Neutrophil (primary cell): ENCODE data around the gene MRPS18C.

Source experiments
- H3K27ac ChIP-seq: fragments of 200-600 bp; sonication (generic); 2 replicates; pipeline ENCODE4 v1.5.1; 2016; ENCODE audit warnings: mild to moderate bottlenecking, moderate library complexity
- H3K27me3 ChIP-seq: fragments of 200-600 bp; sonication (generic); 2 replicates; pipeline ENCODE4 v1.6.0; 2016; ENCODE audit warnings: mild to moderate bottlenecking
- H3K36me3 ChIP-seq: fragments of 200-600 bp; sonication (generic); 2 replicates; pipeline ENCODE4 v1.5.1; 2017
- H3K4me1 ChIP-seq, 2 experiments: fragments of 200-600 bp in 1 of 2; sonication (generic) in 1 of 2; 1 replicate in 1 of 2; 2 replicates in 1 of 2; pipeline versions ENCODE4 v1.5.1 to v1.6.1; 2013 to 2016; ENCODE audit warnings: low read depth in 1 of 2, low read length in 1 of 2, mild to moderate bottlenecking in 1 of 2, moderate library complexity in 1 of 2; ENCODE audit not compliant: control insufficient read depth in 1 of 2, insufficient read depth in 1 of 2
- H3K4me3 ChIP-seq, 2 experiments: fragments of 200-600 bp in 1 of 2; sonication (generic) in 1 of 2; 1 replicate in 1 of 2; 2 replicates in 1 of 2; pipeline ENCODE4 v1.5.1; 2013 to 2016; ENCODE audit warnings: low read depth in 1 of 2, low read length in 1 of 2, mild to moderate bottlenecking in 1 of 2, moderate library complexity in 1 of 2
- H3K9me3 ChIP-seq: fragments of 200-600 bp; sonication (generic); 2 replicates; pipeline ENCODE4 v1.5.1; 2016
- TF ChIP-seq, protein P1 (sequence below): fragments of 200-600 bp; sonication (generic); IDR thresholded peaks from 2 replicates; pipeline ENCODE4 v1.5.1; 2016; ENCODE audit warnings: antibody characterized with exemption

The MRPS18C gene

DNA sequence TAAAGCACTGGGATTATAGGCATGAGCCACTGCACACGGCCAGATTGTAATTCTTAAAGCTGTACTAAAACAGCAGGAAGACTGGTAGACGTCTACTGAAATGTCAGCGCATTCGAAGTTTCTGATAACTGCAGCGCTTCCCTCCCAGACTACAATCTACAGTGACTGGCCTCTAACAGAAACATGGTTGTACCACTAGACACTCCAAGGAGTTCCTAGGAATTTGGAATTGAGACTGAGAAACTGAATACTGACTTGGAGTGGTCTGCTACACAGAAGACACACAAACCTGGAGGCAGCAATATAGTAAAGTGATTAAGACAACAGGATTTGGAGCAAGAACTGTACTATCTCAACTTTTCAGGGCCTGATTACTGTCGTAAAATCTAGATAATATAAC is 1.2 kb upstream of the MRPS18C start:
- peak overlapping the region; percentile 80 to 98 for H3K4me3 ChIP-seq
- peak overlapping the region; percentile 92 for H3K27ac ChIP-seq
- TF ChIP-seq, protein P1, sequence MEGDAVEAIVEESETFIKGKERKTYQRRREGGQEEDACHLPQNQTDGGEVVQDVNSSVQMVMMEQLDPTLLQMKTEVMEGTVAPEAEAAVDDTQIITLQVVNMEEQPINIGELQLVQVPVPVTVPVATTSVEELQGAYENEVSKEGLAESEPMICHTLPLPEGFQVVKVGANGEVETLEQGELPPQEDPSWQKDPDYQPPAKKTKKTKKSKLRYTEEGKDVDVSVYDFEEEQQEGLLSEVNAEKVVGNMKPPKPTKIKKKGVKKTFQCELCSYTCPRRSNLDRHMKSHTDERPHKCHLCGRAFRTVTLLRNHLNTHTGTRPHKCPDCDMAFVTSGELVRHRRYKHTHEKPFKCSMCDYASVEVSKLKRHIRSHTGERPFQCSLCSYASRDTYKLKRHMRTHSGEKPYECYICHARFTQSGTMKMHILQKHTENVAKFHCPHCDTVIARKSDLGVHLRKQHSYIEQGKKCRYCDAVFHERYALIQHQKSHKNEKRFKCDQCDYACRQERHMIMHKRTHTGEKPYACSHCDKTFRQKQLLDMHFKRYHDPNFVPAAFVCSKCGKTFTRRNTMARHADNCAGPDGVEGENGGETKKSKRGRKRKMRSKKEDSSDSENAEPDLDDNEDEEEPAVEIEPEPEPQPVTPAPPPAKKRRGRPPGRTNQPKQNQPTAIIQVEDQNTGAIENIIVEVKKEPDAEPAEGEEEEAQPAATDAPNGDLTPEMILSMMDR, result no peak
- H3K36me3 ChIP-seq, result peaks cover 13% of the 10 kb centered on the region
- no peaks in the 10 kb centered on the region for H3K27me3 ChIP-seq
- H3K9me3 ChIP-seq, result no peaks in the 10 kb centered on the region
- H3K4me1 ChIP-seq, result peaks cover 20 to 23% of the 10 kb centered on the region in 2 experiments

DNA sequence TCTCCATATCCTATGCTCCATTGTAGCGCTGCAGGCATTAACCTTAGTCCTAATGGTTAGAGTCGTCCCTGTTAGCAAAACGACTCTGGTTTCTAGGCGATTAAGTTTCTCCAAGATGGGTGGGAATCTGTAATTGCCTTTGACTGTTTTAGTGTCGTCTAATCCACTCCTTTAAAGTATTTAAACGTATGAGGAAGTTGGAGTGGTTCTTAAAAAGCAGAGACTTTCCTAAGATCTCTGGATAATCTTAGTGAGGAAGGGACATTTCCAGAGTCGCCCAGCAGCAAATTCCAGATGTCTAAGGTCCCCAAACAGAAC is 285 bp downstream of the MRPS18C start:
- TF ChIP-seq, protein P1, result no peak
- Histone ChIP-seq H3K36me3 (peaks cover 28% of the 10 kb centered on the region), H3K4me1 (peaks cover 20 to 23% of the 10 kb centered on the region in 2 experiments), H3K4me3 (peak overlapping the region; percentile 80 to 98), H3K9me3 (no peaks in the 10 kb centered on the region), H3K27ac (peak overlapping the region; percentile 92), H3K27me3 (no peaks in the 10 kb centered on the region)

DNA sequence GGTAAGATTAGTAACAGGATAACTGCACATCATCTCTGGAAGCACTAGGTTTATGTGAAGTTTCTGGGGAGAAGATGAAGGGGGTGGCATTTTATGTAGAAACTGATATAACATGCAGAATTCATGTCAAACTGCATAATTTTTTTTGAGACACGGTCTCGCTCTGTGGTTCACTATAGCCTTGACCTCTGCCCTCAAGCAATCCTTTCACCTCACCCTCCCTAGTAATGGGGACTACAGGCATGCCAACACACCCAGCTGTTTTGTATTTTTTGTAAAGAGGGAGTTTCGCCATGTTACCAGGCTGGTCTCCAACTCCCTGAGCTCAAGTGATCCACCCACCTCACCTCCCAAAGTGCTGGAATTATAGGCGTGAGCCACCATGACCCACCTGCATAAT is 17.6 kb downstream of the MRPS18C start:
- H3K36me3 ChIP-seq, result peaks cover 39% of the 10 kb centered on the region
- H3K9me3 ChIP-seq, result no peaks in the 10 kb centered on the region
- H3K4me3 ChIP-seq, result no peak overlapping the region
- TF ChIP-seq, protein P1, result no peak
- H3K27me3 ChIP-seq, result no peaks in the 10 kb centered on the region
- no peaks in the 10 kb centered on the region for H3K4me1 ChIP-seq
- H3K27ac ChIP-seq, result no peak overlapping the region

DNA sequence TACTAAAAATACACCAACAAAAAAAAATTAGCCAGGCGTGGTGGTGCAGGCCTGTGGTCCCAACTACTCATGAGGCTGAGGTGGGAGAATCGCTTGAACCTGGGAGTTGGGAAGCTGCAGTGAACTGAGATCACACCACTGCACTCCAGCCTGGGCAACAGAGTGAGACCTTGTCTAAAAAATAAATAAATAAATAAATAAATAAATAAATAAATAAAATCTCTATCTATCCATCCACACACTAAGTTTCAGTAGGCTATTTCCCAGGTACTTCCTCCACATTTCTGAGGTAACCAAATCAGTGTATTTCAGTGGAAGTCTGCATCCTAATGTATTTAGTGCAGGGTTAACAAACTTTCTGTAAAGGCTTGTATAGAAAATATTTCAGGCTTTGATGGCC is 18.1 kb downstream of the MRPS18C start:
- peaks cover 34% of the 10 kb centered on the region for H3K36me3 ChIP-seq
- no peaks in the 10 kb centered on the region for H3K9me3 ChIP-seq
- H3K4me3 ChIP-seq, result no peak overlapping the region
- no peak overlapping the region for H3K27ac ChIP-seq
- H3K27me3 ChIP-seq, result no peaks in the 10 kb centered on the region
- no peaks in the 10 kb centered on the region for H3K4me1 ChIP-seq
- TF ChIP-seq, protein P1, result no peak

DNA sequence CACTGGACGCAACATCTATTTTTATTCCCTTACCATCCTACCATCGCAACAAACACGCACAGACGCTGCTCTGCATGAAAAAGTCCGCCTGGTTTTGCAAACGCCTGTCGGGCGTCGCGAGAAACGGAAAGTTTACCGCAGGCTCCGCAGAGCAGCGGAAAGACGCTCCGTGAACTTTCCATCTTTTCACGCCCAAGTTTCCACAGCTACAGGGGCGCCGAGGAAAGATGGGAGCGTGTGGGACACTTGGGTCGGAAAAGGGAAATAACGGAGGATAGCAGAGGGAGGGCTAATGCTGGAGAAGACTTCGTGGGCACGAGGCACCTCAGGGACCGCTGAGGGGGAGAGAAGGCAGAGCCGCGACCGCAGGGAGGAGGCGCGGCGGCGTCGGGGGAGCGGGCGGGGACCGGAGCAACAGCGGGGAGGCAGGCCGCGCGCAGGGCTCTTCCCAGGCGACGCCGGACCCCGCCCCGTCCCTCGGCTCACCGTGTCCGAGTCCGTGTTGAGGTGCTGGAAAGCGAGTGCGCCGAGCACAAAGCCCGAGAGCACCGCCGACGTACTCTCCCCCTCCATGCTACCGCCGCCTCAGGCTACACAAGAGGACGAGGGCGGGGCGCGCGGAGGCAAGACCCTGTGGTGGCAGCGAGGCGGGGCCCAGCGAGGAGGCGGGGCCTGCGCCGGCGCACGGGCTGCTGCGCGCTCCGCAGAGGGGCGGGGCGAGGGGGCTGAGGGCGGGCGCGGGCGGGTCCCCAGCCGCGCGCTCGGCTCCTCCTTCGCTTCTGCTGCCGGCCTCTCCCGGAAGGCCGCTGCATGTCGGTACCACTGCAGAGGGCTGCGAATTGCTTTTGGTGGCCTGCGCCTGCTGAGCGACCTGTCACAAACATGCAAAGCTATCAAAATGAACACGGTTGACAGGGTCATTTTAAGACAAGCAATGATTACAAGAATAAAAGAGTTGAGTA is 28.9 kb downstream of the MRPS18C start, which contains the start of gene ABRAXAS1:
Gene ABRAXAS1 (minus strand): TSS at position 601 of the 962 bp plus-strand sequence. CDS start 28 bp downstream, at position 573.
- Histone ChIP-seq H3K4me1 (peaks cover 21 to 22% of the 10 kb centered on the region in 2 experiments), H3K27ac (peak within 1 kb of the TSS; percentile 95), H3K4me3 (peak within 1 kb of the TSS; percentile 70 to 100), H3K27me3 (no peaks in the 10 kb centered on the region), H3K36me3 (peaks cover 3% of the 10 kb centered on the region), H3K9me3 (no peaks in the 10 kb centered on the region)
- TF ChIP-seq, protein P1, result no peak
